ENCODE results near the gene MRPL21.

DNA sequence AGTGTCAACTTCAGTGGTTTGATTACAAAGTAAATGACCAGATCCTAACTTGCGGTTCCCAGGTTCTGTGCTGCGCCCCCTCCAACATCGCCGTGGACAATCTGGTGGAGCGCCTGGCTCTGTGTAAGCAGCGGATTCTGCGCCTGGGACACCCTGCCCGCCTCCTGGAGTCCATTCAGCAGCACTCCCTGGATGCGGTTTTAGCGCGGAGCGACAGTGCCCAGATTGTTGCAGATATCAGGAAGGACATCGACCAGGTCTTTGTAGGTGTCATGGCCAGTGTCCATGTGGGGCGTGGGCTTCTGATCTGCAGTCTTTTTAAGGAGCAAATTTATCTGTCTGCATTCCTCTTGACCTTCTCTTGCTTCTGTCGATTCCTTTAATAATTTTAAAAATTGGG lies 11.1 kb upstream of the MRPL21 start:
- TF ChIP-seq POLR2AphosphoS5 (IDR thresholded peaks at IDR 0.05) (no peak), POLR2A (IDR thresholded peaks at IDR 0.05) (no peak)
- TF ChIP-seq, protein P1, sequence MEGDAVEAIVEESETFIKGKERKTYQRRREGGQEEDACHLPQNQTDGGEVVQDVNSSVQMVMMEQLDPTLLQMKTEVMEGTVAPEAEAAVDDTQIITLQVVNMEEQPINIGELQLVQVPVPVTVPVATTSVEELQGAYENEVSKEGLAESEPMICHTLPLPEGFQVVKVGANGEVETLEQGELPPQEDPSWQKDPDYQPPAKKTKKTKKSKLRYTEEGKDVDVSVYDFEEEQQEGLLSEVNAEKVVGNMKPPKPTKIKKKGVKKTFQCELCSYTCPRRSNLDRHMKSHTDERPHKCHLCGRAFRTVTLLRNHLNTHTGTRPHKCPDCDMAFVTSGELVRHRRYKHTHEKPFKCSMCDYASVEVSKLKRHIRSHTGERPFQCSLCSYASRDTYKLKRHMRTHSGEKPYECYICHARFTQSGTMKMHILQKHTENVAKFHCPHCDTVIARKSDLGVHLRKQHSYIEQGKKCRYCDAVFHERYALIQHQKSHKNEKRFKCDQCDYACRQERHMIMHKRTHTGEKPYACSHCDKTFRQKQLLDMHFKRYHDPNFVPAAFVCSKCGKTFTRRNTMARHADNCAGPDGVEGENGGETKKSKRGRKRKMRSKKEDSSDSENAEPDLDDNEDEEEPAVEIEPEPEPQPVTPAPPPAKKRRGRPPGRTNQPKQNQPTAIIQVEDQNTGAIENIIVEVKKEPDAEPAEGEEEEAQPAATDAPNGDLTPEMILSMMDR (IDR thresholded peaks at IDR 0.05) = no peak
